CD4-positive, alpha-beta T cell treated with Interleukin-17A for 1 hour (primary cell): ENCODE data around the gene PPP1R27.

ENCODE experiments used
- DNase-seq: peaks from one replicate; pipeline ENCODE4 v3.0.0-alpha.2; 2020

PPP1R27 gene

GRCh38 chr17:81819708-81820107 is 15.1 kb downstream of the PPP1R27 start:
- DNase-seq, result no peak

DNA sequence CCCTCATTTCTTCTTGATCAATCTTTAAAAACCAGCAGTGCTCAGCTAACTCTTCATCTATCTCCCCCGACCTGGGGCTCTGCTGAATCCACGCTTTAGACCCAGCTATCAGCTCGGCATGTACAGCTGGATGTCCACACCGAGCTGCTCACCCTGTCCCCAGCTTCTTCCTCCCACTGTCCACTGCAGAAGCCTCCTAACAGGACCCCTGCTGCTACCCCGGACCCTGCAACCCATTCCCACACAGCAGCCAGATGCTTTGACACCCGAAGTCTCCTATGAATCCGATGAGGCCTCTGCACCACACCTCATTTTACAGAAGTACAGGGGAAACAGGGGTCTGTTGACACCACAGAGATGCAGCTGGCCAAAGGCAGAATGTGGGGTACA is 17.1 kb downstream of the PPP1R27 start:
- DNase-seq, result no peak

DNA sequence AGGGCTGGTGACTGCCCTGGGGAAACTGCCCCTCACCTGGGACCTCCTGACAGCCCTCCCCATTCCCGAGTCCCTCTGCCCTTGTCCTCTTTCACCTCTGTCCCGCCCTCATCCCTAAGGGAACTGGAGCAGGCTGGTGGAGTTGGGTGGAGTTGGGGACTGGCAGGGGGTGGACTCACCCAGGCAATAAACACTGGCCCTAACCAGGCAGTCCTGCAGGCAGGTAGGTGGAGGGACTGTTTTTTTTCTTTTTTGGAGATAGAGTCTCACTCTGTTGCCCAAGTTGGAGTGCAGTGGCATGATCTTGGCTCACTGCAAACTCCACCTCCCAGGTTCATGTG is 19.2 kb downstream of the PPP1R27 start:
- DNase-seq, result no peak

DNA sequence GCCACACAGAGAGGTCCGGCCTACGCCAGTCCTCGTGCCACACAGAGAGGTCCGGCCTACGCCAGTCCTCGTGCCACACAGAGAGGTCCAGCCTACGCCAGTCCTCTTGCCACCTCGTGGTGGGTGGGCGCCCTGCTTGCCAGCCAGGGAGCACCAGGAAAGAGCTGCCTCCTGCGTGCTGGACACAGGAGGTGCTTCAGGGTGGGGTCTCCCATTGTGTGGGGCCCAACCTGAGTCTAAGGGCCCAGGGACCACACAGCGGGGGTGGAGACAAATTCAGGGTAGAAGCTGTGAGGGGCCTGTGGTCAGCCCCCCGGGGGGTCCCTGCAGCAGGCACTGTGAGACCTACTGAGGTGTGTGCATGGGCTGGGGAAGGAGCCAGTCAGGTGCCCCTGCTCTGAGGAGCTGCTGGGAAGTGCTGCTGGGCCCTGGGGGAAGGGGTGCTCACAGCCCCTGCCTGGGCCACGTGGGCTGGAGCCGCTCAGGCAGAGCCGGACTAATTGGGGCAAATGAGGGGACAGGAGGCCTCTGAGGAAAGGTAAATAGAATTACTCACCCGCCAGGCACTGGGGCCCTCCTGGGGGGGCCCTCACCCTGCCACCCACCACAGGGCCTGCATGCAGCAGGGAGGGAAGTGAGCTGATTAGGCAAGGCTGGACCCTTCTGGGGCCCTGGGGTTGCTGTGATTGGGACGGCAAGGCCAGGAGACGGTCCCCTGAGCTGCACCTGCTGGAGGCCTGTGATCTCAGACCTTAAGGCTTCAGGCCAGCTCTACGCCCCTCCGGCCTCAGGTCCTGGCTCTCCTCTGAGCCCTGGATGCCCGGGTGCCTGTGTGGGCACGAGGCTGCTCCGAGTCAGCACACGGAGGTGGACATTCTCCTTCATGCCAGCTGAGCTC is 19.9 kb downstream of the PPP1R27 start:
- DNase-seq, result no peak

GRCh38 chr17:81813861-81814683 is 20.8 kb downstream of the PPP1R27 start:
- no peak for DNase-seq

GRCh38 chr17:81813371-81813684 is 21.5 kb downstream of the PPP1R27 start:
- DNase-seq, result no peak

DNA sequence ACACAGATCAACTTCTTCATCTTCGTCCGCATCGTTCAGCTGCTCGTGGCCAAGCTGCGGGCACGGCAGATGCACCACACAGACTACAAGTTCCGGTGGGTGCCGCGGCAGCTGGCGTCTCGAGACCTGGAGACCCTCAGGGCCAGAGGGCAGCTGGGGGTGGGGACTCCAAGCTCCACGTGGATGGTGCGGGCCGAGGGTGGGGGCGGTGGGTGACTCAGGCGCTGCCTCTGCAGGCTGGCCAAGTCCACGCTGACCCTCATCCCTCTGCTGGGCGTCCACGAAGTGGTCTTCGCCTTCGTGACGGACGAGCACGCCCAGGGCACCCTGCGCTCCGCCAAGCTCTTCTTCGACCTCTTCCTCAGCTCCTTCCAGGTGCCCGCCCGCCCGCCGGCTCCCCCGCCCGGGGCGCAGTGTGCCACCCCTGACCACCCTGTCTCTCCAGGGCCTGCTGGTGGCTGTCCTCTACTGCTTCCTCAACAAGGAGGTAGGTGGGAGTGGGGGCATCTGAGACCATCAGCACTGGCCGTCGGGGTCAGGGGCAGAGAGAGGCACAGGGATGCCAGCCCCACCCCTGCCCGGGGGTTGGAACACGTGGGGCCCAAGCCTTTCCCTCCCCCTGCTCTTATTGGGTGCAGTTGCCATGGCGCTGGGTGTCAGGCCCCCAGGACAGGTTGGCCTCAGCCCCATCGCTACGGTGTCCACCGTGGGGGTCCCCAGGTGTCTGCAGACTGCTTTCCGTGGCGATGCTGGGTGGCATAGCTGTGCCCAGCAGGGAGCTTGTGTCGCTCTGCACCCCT is 22.1 kb downstream of the PPP1R27 start:
- no peak for DNase-seq

- DNase-seq, result no peak
Measured at GRCh38 chr17:81811705-81812570, 22.9 kb downstream of the PPP1R27 start.

- DNase-seq, result no peak
Measured at GRCh38 chr17:81810892-81811704, 23.8 kb downstream of the PPP1R27 start.

GRCh38 chr17:81810476-81810875 is 24.4 kb downstream of the PPP1R27 start:
- DNase-seq, result no peak

DNA sequence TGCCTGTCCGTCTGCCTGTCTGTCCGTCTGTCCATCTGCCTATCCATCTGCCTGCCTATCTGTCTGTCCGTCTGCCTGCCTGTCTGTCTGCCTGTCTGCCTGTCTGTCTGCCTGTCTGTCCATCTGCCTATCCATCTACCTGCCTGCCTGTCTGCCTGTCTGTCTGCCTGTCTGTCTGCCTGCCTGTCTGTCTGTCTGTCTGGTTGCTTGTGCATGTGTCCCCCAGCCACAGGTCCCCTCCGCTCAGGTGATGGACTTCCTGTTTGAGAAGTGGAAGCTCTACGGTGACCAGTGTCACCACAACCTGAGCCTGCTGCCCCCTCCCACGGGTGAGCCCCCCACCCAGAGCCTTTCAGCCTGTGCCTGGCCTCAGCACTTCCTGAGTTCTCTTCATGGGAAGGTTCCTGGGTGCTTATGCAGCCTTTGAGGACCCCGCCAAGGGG is 25.3 kb downstream of the PPP1R27 start:
- DNase-seq, result no peak

GRCh38 chr17:81808778-81809555 is 25.9 kb downstream of the PPP1R27 start:
- no peak for DNase-seq

- no peak for DNase-seq
Measured at GRCh38 chr17:81807839-81808238, 27.0 kb downstream of the PPP1R27 start.

DNA sequence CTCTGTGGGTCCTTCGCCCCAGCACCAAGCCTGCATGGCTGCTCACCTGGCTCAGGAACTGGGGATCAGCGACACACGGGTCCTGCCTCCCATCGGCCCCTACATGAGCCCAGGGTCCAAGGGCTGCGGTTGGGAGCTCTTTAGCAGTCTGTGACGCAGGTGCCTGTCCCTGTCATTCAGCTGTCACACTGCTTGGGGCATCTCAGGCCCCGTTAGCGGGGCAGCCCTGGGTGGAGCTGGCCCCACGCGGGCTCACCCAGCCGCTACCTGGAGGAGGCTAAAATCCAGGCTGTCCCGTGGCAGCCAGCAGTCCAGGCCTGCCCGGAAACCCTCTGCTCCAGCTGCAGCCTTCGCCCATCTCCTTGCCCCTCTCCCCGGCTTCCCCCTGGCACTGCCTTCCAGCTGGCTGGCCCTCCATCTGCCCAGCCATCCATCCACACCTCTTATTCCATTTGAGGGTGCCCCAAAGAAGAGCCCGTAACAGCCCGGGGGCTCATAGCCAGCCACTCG is 27.6 kb downstream of the PPP1R27 start:
- no peak for DNase-seq

GRCh38 chr17:81806461-81807209 is 28.2 kb downstream of the PPP1R27 start:
- DNase-seq, result no peak

GRCh38 chr17:81805707-81806460 is 29.0 kb downstream of the PPP1R27 start:
- DNase-seq, result no peak

DNA sequence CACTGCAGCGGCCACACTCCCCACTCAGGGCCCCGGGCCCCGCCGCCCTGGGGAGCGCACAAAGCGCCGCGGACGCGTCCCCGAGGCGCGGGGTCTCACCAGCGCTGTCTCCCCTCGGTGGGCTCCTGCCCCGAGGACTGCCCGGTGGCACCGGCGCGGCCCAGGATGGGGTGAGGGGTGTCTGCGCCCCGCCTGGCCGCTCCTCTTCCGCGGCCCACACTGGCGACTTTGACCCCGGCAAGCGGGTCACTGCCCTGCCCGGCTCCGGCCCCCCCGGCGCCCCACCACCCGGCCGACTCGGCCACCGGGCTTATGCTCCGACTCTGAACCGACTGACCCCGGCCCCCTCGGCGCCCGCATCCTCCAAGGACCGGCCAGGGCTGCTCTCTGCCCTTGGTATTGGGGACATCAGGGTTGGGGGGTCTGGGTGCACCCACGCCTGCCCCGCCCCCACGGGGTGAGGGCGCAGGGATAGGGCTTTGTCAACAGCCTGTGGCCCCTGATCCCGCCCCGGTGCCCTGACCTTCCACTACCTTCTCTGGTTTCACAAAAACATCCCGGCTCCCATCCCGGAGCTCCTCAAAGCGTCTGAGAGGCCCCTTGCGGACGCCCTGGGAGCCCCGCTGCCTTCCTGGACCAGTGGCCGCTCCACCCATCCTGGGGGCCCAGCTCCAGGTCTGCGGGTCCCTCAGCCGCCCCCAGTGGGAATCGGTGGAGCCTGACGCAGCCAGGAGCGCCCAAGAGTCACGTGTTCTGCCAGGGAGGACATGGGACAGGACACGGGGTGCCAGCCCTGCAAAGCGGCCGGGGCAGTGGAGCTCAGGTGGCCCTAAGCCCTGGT is 30.1 kb downstream of the PPP1R27 start:
- no peak for DNase-seq
